HEK293T (cell line): ENCODE results near the gene GALC.

Source experiments
- ARNT ChIP-seq: fragments of 450-650 bp; IDR thresholded peaks from 2 replicates; pipeline ENCODE4 v1.6.1; 2017; ENCODE audit warnings: mild to moderate bottlenecking
- BHLHE40 ChIP-seq: fragments of 450-650 bp; IDR thresholded peaks from 2 replicates; pipeline ENCODE4 v1.6.1; 2016; ENCODE audit warnings: mild to moderate bottlenecking, moderate library complexity, borderline replicate concordance
- ELF4 ChIP-seq: fragments of 450-650 bp; IDR thresholded peaks from 2 replicates; pipeline ENCODE4 v1.6.1; 2017; ENCODE audit warnings: antibody characterized with exemption
- FOXA1 ChIP-seq: fragments of 450-650 bp; IDR thresholded peaks from 2 replicates; pipeline ENCODE4 v1.6.1; 2016; ENCODE audit warnings: mild to moderate bottlenecking
- FOXK2 ChIP-seq: fragments of 450-650 bp; IDR thresholded peaks from 2 replicates; pipeline ENCODE4 v1.6.1; 2016; ENCODE audit warnings: mild to moderate bottlenecking
- FOXM1 ChIP-seq: fragments of 450-650 bp; IDR thresholded peaks from 2 replicates; pipeline ENCODE4 v1.6.1; 2017; ENCODE audit warnings: mild to moderate bottlenecking, borderline replicate concordance
- HDGF ChIP-seq: fragments of 450-650 bp; IDR thresholded peaks from 2 replicates; pipeline ENCODE4 v1.6.1; 2017; ENCODE audit warnings: antibody characterized with exemption, borderline replicate concordance
- L3MBTL2 ChIP-seq: fragments of 450-650 bp; conservative IDR thresholded peaks from 2 replicates; pipeline ENCODE4 v1.6.1; 2016; ENCODE audit warnings: mild to moderate bottlenecking
- LEF1 ChIP-seq: fragments of 450-650 bp; IDR thresholded peaks from 2 replicates; pipeline ENCODE4 v1.6.1; 2017; ENCODE audit warnings: mild to moderate bottlenecking, borderline replicate concordance
- SP1 ChIP-seq: fragments of 450-650 bp; IDR thresholded peaks from 2 replicates; pipeline ENCODE4 v1.6.1; 2017
- SUZ12 ChIP-seq: fragments of 450-650 bp; IDR thresholded peaks from 2 replicates; pipeline ENCODE4 v1.6.1; 2016; ENCODE audit warnings: mild to moderate bottlenecking
- TARDBP ChIP-seq: fragments of 450-650 bp; IDR thresholded peaks from 2 replicates; pipeline ENCODE4 v1.6.1; 2016
- ZNF384 ChIP-seq: fragments of 450-650 bp; IDR thresholded peaks from 2 replicates; pipeline ENCODE4 v1.6.1; 2016
- TF ChIP-seq, protein P1 (sequence below): fragments of 450-650 bp; IDR thresholded peaks from 2 replicates; pipeline ENCODE4 v1.6.1; 2016

DNA sequence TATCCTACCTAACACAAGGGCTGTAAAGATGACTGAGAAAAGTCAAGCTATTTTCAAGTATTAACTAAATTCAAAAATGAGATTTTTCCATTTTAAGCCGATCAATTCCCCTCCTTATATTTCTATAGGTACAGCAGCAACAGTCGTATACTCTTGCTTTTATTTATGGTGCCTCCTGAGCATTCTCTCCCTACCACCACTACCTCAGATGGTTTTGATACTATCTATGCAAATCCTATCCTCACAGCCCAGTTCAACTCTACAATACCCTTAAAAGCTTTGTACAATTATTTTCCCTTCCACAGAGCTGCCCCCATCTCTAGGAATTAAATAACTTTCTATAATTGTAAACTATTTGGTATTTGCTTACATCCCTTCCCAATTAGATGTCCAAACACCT lies 52.1 kb downstream of the GALC start:
- TF ChIP-seq, protein P1, sequence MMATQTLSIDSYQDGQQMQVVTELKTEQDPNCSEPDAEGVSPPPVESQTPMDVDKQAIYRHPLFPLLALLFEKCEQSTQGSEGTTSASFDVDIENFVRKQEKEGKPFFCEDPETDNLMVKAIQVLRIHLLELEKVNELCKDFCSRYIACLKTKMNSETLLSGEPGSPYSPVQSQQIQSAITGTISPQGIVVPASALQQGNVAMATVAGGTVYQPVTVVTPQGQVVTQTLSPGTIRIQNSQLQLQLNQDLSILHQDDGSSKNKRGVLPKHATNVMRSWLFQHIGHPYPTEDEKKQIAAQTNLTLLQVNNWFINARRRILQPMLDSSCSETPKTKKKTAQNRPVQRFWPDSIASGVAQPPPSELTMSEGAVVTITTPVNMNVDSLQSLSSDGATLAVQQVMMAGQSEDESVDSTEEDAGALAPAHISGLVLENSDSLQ = no peak
- TF ChIP-seq FOXM1 = no peak
- TF ChIP-seq BHLHE40 = no peak
- no peak for TF ChIP-seq HDGF
- TF ChIP-seq FOXK2 = no peak
- no peak for TF ChIP-seq ARNT
- no peak for TF ChIP-seq TARDBP
- no peak for TF ChIP-seq ELF4
- no peak for TF ChIP-seq L3MBTL2
- no peak for TF ChIP-seq SP1
- TF ChIP-seq ZNF384 = no peak
- no peak for TF ChIP-seq FOXA1
- TF ChIP-seq LEF1 = no peak
- TF ChIP-seq SUZ12 = no peak
